HEK293T (cell line): ENCODE measurements around the gene PCIF1.

Source experiments
- BHLHE40 ChIP-seq: fragments of 450-650 bp; IDR thresholded peaks from 2 replicates; pipeline ENCODE4 v1.6.1; 2016; ENCODE audit warnings: mild to moderate bottlenecking, moderate library complexity, borderline replicate concordance
- FOXK2 ChIP-seq: fragments of 450-650 bp; IDR thresholded peaks from 2 replicates; pipeline ENCODE4 v1.6.1; 2016; ENCODE audit warnings: mild to moderate bottlenecking
- NFRKB ChIP-seq: fragments of 450-650 bp; IDR thresholded peaks from 2 replicates; pipeline ENCODE4 v1.6.1; 2016; ENCODE audit warnings: mild to moderate bottlenecking, moderate library complexity
- SP1 ChIP-seq: fragments of 450-650 bp; IDR thresholded peaks from 2 replicates; pipeline ENCODE4 v1.6.1; 2017

- no peak for TF ChIP-seq BHLHE40
- TF ChIP-seq SP1: no peak
- no peak for TF ChIP-seq FOXK2
- TF ChIP-seq NFRKB: no peak
Observed at GRCh38 chr20:45919542-45920399, 14.7 kb upstream of the PCIF1 start.
